Measurements from ENCODE around the gene CST5.
"Not testable (repeated sequence)": the region's sequence is repeated elsewhere in the genome, so short reads cannot be mapped to it uniquely, and the experiment has no call there.

The CST5 gene, protein sequence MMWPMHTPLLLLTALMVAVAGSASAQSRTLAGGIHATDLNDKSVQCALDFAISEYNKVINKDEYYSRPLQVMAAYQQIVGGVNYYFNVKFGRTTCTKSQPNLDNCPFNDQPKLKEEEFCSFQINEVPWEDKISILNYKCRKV

DNA sequence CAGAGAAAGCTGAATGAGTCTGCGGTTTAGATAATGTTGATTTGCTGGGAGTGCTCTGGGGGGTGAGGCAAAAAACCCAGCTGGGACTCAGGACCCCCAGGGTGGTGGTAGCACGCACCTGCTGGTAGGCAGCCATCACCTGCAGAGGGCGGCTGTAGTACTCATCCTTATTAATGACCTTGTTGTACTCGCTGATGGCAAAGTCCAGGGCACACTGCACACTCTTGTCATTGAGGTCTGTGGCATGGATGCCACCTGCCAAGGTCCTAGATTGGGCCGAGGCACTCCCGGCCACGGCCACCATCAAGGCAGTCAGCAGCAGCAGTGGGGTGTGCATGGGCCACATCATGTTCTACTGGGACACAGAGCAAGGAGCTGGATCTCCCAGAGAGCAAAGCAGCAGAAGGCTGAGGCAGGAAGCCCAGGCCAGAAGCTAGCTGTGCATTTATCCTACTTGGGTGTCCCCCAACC, at the start of gene CST5:
Gene CST5 (minus strand): TSS at position 421 of the 471 bp plus-strand sequence. CDS start 72 bp downstream, at position 349.
- no peak for DNase-seq

DNA sequence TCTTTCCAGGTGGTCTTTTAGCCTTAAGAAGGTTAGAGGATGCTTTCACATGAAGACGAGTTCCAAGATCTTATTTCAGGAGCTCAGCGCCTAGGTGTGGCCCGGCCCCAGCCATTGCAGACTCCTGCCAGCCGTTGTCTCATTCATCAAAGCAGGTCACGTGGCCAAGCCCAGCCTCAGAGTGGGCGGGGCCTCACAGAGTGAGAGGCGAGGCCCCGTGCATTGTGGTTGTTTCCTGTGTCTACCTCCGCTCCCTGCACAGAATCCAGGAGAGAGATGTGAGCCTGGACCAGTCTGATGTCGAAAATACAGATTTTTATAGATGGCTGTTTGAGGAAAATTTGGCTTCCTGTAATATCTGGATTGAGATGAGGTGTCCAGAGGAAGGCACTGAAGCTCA, 49.2 kb upstream of the CST5 start:
- peak; percentile 3 to 34 (median 24) for DNase-seq

DNA sequence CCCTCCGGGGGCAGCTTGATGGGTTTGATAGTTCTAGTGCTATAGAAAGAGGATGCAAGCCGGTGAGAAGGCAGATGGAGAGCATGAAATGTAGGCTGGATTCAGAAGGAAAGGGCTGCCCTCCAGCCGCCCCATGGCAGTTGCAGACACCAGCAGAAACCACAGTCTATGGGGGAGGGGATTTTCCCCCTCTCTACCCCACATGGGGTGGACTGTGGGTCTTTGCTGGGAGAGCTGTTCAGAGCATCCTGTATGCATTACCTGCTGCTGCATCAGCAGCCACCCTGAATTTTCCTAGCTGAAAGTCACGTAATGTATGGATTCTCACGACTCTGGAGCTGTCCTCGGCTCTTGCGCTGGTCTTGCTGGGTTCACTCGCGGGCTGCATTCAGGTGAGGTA, 48.8 kb upstream of the CST5 start:
- DNase-seq, result no peak

DNA sequence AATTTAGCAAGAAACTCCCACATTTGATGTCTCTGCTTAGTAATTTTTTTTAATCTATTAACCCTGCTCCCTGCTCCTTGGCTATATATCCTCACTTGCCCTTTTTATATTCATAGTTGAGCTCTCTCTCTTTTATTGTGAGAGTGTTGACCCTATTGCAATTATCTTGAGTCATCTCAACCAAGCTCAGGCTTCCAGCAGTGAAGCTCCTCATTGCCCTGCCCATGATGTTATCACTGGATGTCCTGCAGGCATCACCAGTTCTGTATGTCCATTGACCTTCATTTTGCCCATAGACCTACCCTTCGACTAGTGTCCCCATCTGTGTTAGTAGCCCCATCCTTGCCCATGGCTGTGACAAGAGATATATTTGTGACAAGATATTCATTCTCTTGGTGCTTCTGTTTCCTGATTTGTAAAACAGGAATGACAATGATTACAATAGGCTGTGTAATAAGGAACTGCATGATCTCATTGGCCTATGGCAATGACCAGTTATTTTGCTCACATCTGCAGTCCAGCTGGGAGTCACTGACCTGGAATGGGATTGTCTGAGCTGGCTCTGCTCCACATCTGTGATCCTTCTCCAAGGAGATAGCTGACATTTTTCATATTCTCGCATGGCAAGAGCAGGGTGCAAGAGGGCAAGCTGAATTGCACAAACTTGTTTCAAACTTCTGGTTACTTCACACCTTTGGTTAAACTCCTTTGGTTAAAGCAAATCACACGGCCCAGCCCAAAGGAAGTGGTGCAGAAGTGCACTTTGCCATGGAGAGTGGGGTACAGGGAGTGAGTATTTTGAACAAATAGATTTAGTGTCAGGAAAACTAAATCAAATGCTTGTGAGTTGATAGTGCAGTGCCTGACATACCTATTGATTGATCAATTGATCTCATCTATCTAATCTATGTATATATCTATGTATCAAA, 47.7 kb upstream of the CST5 start:
- no peak for DNase-seq

DNA sequence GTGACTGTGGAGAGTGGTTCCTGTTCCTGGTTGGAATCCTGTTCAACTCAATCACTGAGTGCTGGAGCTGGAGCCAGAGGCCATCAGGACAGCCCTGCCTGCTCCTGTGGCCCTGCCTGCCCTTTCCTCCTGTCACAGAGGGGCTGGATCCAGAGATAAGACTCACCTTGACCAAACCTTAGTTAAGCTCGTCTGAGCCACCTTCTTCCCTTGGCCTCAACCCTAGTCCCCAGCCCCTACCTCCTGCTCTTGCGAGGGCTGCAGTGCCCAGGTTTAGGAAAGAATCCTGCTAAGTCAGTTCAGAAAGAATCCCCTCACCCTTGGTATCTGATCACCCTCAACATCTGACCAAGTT, 47.0 kb upstream of the CST5 start:
- no peak for DNase-seq

DNA sequence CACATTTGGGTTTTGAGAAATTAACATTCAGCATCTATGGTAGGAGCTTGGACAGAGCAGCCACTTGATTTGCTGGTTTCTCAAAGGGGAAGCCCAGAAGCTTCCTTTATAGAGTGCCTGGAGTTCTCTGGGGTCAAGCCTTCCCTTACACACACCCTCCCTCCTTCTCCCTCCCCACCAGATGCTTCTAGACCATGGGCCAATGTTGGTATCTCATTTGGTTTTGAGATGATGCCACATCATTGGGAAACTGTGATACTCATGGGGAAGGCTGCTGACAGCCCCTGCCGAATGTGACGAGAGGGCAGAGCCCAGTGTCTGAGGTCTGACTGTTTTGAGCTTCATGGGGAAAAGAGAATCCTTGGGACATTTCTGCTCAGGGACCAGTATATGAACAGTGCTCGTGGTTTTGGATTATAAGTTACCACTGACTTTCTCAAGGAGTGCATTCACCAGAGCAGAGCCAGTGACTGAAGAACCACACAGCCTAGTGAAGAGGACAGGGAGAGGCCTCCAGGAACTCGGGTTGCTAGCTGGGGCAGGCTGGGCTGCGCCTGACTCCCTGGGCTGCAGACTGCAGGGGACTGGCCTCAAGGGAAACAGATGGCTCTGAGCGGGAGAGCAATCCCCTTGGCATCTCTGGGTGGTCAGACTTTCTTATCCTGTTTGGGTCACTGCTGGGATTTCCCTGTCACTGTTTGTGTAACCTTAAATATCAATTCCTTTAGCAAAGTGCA, 46.4 kb upstream of the CST5 start:
- DNase-seq, result no peak

DNA sequence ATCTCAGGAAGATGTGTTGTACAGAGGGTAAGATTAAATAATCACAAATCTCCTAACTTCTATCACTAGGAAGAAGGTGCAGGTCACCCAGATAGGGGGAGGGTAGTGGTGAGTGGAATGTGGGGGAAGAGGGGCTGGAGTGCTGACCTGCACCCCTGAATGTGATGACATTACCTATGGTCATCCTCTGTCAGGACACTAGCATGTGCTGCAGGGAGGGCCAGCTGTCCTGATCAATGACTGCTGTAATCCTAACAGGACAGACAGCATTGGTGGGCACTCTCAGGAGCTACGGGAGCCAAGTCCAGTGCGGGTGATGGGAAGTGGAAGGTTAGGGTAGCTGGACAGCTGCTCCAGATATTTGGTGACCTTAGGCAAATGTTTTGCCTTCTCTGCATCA, 45.2 kb upstream of the CST5 start:
- DNase-seq, result no peak

DNA sequence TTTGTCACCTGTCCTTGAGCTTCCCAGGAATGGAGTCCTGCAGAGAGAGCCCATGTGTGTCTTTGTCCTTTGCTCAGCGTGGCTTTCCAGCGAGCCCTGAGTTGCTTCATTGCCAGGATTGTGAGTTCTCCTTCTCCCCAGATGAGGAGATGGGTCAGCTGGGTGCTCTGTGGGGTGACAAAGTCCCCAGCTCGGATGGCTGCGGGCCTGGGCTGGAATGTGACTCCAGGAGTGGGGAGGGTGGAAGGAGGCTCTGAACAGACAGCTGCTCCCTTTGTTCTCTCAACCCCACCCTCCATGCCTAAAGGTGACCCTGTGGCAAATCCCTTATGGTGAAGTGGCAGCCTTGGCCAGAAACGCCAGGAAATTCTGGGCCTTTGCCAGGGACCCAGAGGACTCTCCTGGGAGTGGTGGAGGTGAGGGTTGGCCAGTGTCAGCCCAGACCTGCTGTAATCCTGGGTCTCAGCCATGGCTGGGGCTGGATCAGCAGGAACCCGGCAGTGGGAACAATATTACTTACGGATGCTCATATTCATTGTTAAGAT, 44.4 kb upstream of the CST5 start:
- DNase-seq, result no peak

DNA sequence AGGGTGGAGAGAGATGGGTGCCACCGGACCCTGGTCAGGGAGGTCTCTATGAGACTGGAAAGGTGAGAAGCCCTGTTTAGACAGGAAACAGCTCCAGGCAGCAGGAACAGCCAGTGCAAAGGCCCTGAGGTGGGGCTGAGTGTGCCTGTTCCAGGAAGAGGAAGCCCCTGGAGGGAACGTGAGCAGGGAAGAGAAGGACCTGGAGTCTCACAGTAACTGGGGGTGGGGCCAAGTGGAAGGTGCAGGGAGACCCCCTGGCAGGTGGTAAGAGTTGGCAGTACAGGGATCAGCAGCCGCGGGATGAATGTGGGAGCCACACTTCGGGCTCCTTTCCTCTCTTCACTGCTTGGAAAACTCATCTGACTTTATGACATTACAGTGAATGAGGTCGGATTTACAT, 43.8 kb upstream of the CST5 start:
- DNase-seq, result no peak

DNA sequence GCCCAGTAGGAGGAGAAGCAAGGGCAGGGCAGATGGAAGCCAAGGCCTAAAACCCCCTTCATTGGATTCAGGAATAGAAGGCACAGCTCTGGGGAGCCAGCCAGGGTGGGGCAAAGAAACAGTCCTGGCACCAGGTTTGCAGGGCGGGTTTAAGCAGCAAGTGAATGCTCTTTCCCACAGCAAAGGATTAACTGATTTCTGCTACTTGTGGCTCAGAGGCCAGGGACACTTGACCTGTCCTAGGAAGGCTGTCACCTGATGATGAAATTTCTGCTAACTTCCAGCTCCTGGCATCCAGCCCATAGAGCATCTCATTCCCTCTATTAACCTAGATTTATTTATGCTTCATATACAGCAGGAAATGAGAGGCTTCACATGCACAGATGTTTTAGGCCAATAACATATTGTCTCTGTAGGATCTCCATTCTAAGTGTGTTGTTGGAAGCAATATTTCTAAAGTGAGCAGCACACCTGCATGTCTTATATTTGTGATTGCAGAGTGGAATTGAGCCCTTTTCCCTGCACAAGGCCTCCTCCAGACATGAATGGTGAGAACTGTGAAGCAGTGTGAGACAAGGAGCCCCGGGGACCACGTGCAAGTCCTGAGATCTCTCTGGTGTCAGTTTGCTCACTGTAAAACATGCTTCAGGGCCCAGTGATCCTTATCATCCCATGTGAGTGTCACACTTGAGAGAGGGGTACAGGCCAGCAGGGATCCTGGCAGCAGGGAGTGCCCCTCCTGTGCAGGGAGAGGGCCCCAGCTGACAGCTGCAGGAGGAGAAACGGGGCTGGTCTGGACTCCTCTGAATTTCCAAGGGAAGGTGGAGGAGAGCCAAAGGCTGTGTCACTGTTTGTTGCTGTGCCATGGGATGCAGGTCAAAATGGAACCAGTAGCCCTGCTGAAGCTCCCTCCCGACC, 41.1 kb upstream of the CST5 start:
- peak in 1 of 3 experiments; percentile 54 for DNase-seq

DNA sequence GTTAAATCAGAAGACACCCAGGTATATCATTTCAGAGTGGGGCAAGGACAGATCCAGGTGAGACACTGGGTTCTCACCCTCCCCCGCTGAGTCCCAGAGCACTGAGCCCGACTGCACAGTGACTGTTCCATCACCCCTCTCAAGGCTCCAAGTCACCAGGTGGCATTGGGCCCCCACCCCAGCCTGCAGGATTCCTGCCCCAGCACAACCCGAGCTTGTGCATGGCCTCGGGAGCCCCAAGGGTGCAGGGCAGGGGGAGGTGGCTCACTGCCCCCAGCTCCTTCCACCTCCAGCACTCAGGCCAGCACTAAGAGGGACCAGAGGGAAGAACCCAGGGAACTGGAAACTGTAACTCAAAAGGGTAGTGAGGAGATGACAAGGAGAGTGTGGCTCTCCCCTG, 39.3 kb upstream of the CST5 start:
- no peak for DNase-seq

DNA sequence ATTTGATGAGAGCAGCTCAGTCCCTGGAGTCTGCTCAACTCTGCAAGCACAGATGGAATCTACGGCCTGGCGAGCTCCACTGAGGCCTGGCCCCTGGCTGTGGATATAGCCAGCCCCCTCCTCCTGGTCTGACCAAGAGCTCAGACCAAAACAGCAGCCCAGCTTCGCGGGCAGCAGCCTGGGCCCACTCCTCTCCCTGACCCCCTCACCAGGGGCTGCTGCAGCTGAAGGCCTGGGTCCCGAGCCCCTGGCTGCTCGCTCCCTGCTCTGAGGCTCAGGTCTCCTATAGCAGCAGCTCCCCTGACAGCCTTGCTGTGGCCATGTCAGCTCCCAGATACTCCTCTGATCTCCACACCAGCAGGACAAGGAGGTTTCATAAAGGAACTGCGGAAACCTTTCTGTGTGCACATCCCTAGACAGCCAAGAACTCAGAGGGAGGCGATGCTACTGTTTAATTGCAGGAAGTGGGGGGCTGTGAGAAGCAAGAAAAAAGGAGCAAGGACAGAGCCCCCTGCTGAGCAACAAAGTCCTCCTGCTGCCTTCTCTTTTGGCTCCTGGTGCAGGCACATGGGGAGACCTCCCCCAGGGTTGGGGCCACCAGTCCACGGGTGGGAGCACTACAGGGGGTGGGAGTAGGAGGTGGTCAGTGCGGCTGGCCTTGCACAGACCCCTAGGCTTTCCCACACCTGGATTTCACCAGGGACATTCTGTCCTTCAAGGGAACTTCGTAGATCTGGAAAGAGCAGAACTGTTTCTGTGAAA, 38.7 kb upstream of the CST5 start:
- DNase-seq, result no peak

DNA sequence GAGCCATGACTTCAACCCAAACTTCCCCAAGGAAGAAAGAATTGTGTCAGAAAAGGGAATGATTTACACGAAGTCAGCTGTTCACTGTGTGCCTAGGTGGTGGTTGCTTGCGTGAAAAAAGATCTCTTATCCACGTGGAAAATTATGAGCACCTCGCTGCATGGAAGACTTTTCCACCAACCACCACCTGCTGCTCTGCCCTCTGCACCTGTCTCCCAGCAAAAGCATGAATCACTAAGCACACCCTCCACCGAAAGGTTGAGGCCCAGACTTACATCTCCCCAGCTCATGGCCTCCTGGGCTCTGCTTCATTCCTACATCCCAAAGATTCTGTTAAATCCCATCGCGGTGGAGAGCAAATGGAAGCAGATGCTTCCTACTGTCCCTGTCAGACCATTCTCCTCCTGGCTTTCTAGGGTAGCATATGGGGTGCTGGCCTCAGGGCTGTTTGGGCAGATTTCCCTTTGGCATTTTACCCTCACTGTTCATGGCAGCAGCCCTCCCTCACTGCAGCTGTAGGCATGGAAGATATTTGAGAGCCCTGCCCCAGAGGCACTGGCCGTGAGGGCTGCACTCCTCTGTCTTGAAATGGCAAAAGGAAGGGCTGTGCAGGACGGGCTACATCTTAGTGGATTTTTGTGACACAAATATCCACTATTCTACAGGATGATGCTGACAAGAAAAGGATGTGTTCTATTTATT, 37.6 kb upstream of the CST5 start:
- DNase-seq, result no peak

DNA sequence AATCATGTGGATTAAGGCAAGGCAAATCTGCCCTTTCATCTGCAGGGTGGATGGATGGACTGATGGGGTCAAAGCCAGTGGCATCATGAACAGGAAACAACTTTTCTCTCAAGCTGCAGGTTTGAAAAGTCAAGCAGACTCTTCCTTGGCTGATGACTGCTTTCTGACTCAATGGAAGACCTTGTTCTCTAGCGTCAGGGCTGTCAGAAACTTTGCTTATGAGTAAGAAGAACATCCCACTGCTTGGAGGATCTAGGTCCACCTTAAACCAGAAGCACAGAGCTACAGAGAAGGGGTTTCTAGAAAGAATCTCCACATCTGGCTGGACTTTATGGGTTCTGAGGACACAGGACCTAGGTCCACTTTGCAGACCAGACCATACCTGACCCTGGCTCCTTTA, 36.3 kb upstream of the CST5 start:
- DNase-seq, result no peak

DNA sequence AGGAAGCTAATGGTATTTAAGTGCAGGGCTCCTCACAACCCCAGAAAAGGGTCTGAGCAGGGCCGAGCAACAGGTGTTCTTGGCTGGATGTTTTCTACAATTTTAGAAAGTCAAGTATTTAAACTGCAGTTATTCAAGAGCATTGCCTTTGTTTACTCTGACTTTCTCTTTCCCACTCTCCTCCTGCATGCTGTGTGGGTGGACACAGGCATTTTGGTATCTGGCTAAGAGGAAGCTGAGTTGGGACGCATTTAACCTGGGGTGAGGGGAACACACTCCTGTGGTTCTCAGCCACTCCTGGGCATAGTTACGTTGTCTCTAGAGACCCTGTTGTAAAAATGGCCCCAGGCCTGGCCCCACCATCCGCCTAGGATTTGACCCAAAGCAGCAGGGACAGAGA, 34.9 kb upstream of the CST5 start:
- DNase-seq, result not testable (repeated sequence)

DNA sequence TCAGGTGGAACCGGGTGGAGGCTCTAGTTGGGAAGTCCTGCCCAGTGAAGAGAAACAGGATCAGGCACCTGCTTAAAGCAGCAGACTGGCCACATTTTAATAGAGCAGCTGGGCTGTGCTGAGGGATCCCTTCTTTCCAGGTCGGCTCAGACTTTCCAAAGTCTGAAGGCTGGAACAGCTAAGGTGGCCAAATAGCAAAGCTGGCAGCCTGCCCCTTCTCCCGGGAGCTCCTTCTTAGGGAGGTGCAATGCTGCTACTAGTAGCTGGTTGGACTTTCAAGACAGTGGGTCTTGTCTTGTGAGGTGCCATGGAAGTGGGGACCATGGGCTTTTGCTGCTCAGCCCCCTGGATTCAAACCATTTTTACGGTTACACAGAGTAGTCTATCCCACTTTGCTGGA, 30.7 kb upstream of the CST5 start:
- DNase-seq, result no peak

DNA sequence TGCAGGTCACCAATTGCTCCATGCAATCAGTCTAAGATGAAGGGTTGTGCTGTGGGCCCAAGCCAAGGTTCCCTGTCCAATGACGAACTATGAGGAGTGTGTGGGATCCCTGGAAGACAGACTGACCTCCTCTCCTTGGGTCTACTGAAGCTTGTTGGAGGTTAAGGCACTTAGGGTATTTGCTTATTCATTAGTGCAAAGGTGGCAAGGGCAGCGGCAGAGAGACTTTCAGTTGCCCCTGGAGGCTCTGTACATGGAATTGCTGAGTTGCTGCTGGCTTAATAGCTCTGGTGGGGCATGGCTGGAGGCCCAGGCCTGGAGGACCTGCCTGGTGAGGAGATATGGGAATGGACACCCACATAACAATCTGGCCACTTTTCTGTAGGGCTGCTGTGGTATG, 29.8 kb upstream of the CST5 start:
- no peak for DNase-seq

DNA sequence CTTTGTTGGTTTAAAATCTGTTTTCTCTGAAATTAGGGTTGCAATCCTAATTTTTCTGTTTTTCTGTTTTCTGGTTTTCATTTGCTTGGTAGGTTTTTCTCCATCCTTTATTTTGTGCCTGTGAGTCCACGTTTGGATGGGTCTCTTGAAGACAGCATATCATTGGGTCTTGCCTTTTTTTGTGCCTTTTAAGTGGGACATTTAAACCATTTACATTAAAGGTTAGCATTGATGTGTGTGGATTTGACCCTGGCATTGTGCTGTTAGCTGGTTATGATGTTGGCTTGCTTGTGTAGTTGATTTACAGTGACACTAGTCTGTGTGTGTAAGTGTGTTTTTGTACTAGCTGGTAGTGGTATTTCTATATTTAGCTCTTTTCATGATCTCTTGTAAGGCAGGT, 28.0 kb upstream of the CST5 start:
- DNase-seq, result no peak

DNA sequence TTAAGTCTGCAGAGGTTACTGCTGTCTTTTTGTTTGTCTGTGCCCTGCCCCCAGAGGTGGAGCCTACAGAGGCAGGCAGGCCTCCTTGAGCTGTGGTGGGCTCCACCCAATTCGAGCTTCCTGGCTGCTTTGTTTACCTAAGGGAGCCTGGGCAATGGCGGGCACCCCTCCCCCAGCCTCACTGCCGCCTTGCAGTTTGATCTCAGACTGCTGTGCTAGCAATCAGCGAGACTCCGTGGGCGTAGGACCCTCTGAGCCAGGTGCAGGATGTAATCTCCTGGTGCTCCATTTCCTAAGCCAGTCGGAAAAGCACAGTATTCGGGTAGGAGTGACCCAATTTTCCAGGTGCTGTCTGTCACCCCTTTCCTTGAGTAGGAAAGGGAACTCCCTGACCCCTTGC, 22.8 kb upstream of the CST5 start:
- not testable (repeated sequence) for DNase-seq

DNA sequence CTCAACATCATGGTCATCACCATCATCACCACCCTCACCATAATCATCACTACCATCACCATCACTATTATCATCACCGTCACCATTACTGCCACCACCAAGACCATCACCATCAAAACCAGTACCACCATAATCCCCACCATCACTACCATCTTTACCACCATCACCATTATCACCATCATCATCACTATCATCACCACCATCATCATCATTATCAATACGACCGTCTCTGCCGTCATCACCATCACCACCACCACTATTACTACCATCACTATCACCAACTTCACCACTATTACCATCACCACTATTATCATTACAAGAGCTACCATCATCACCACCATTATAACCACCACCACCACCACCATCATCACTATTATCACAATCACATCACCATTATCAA, 11.3 kb upstream of the CST5 start:
- not testable (repeated sequence) for DNase-seq

DNA sequence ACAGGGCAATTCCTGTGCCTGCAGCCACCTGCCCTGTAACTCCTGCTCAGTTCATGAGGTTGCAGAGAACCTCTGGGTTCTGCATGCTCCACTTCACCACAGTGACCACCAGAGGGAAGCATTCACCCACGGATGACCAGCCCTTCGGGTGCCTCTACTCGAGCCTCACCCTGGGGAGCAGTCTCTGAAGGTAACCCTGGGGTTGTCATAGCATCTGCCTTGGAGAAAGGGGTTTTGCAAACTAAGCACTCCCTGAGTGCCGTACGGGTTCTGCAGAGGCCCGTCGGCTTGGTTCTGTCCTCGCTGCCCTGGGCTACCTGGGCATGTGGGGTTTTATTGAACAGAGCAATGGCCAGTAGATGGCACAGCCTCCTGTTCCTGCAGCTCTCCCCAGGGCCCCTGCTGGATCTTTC, 10.2 kb upstream of the CST5 start:
- DNase-seq, result peak; percentile 28 to 58 (median 53)
